Measurements from ENCODE around the gene PRAC2.

PRAC2 gene

GRCh38 chr17:48720266-48721008 lies 2.5 kb upstream of the PRAC2 start:
- no peak for DNase-seq

GRCh38 chr17:48721009-48721402 lies 2.0 kb upstream of the PRAC2 start:
- no peak for DNase-seq

DNA sequence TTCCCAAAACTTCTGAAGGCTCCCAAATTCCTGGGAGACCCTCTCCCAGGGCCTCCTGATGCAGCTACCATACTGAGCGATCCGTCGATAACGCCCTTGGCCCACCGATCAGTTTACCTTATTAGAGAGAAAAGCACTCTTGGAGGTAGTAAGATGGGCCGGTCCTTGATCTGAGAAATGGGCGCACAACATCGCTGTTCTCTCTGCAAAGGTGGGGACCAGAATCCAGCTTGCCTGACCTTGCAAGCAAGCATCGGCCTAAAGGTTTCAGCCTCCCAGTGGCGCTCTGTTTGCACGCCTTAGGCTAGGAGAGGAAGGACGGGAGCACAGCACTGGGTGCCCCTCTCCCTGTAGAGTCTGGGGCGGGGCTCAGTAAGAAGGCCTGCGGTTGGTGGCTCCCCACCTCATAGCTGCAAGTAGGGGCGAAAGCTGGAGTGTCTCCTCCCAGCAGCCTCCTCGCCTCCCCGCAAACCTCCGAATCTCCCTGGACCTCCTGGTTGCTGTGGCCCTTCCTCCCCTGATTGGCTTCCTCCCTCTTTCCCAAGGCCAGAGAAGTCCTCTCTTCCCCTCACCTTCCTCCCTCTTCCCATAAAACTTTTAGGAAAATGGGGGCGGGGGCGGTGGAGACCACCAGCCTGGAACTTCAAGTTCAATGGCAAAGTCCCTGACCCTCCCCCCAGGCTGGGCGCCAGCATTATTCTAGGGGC lies 631 bp upstream of the PRAC2 start, which contains the start of gene PRAC1:
TSS of gene PRAC1 (minus strand) at position 318 of the 707 bp plus-strand sequence. CDS start at position 192, 126 bp downstream.
- no peak for DNase-seq

GRCh38 chr17:48723423-48724250 lies 652 bp downstream of the PRAC2 start:
- DNase-seq, result no peak

- DNase-seq, result peak; percentile 74
Measured at GRCh38 chr17:48724251-48725003, 1.4 kb downstream of the PRAC2 start.

DNA sequence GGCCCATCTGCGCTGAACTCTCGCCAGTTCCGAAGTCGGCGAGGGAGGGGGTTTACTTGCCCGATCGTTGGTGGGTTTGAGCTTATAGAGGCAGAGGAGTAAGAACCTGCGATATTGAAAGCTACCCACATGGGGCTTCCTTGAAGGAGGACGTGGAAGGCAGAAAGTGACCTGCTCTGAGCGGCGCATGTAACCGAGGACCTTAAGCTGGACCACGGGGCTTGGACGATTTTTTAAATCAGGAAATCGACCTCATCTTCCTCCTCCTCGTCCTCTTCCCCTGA lies 2.0 kb downstream of the PRAC2 start:
- no peak for DNase-seq

GRCh38 chr17:48725288-48726064 lies 2.5 kb downstream of the PRAC2 start:
- DNase-seq, result no peak

DNA sequence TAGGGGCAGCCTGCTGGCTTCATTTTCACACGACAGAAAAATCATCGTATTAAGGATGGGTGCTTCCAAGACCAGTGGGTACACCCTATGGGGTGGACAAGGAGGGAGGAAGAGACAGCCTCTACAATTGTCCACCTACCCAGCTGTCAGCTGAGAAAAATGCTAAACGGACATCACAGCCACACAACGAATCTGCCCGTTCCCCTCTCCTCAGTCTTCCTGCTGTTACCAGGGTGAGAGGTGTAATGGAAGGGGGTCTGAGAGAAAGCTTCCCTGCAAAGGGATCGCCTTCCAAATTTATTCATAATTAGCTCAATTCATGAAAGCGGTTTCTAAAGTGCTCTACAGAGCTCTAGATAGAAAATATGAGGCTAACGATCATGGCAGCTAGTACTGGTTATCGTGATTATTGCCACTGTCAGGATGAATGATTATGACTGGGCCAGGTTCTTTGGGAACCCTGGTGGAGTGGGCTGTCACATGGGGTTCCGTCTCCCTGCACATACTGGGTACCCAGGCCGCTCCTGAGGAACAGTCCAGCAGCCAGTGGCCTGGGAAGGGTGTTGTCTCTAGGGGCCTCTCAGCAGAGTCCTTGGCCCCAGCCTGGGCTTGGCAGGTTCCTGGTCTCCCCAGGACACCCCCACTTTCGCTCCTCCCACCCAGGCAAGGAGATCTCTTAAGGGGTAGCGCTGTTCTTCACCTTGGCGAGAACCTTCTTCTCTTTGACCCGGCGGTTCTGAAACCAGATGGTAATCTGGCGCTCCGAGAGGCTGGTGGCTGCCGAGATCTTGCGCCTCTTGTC lies 3.3 kb downstream of the PRAC2 start:
- DNase-seq, result no peak

DNA sequence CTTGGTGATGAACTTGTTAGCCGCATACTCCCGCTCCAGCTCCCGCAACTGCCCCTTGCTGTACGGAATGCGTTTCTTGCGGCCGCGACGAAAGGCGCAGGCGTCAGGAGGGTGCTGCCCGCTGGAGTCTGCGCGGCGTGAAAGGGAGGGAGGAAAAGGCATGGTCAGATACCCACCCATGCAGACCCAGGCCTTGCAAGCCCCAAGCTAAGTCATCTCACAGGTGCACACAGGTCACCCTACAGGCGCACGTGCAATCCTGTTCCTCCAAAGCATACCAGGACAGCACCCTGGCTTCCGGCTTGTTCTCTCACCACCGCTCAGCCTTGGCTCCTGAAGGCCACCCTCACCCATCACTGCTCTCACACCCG lies 3.9 kb downstream of the PRAC2 start:
- no peak for DNase-seq

DNA sequence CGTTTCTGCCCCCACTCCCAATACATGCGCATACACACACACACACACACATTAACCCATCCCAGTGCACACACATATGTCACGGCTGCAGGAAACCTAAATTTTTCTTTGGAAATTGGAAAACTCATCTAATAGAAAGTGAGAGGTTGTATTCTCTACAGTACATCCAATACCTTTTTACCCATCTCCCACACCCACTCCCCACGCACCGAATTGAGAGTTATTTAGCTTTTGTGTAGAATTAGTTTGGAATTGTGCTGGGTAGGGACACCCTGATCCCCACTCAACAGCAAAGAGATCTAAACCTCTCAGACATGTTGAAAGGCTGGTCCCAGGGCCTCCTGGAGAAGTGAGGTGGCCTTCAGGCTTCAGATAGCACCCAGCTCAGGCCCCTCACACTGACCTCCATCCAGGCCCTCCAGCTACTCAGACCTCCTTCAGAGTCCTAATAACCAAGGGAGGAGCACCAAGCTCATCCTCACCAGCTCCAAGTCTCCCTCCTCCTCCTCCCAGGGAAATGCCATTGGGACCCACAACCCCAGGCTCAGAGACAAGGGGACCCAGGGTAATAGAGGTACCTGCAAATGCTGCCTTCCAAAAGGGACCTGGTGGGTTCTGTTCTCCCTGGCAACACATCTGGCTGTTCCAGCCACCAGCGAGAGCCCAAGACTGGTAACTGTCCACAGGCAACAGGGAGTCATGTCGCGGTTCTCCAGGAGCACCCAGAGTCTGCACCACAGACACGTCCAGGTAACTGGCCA lies 4.6 kb downstream of the PRAC2 start:
- no peak for DNase-seq

DNA sequence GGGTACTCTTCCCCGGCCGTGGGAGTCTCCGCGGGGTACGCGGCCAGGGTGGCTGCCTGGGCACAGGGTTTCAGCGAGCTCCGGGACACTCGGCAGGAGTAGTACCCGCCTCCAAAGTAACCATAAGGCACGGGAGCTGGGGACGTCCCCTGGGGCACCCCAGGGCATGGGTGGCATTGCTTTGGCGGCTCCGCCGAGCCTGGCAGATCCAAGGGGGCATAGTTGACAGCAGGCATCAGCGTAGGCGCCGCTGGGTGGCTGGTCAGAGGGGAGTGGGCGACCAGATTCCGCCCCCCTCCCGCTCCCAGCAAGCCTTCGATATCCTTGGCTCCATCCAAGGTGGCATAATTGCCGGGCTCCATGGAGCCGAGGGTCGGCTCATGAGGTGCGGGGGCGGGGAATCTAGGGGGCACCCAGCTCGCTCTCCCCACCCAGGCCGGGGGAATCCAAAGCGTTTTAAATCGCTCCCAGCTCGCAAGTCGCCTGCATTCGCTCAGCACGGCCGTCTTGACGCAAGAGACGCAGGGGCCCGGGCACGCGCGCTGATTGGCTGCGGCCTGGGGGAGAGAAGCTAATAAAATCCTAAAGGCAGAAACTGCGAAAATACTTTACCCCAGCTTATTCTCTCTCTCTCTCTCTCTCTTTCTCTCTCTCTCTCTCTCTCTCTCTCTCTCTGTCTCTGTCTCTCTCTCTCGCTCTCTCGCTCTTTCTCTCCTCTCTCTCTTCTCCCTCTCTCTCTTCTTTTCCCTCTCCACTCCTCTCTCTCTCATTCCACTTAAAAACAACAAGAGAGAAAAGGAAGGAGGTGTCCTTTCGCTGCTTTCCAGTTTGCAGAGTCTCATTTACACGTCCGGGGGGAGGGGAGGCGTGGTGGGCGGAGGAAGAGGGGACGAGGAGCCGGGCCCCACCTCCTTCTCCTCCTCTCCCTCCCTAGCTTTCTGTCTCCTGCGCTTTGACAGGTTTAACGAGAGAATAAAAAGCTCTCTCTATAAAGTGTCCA lies 5.5 kb downstream of the PRAC2 start, which contains the start of gene HOXB13:
TSS of gene HOXB13 (minus strand) at position 519 of the 1,000 bp plus-strand sequence. CDS start at position 362, 157 bp downstream.
- DNase-seq, result no peak

DNA sequence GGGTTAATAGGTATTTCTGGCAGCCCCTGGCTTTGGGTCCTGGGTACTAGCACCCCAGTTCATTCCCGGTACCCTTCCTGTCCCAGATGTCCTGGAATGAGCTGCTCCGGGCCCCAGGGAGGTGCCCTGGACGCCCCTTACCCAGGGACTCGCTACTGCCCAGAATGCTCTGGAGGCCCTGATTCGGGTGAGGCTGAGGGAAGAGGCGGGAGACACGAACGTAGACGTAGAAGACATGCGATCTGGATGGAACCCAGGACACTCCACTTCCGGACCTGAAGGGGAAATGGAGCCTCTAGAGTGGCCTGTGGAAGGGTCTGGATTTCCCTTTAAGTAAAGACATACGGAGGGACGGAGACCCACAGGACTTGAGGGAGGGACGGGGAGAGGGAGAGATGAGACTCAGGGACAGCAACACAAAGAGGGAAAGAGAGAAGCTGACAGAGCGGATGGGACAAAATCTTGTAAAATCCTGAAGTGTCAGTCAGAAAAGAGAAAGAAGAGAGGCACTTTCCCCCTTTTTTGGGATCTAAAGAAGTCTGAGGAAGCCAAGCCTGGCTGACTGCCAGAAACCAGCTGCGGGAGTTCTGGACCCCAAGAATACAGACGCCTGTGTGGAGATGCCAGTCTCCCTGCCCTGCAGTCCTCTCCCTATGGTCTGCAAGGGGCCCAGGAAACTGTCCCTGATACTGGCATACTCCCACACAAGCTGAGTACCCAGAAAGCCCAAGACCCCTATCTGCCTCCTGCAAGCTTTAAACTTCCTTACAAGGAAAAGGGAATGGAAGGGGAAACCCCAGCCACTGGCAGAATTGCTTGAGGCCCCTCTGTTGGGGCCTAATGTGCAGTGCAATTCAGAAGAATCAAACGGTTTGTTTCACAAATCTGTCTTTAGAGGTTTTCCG lies 6.6 kb downstream of the PRAC2 start:
- DNase-seq, result no peak

- no peak for DNase-seq
Measured at GRCh38 chr17:48730240-48730550, 7.2 kb downstream of the PRAC2 start.

- no peak for DNase-seq
Measured at GRCh38 chr17:48731355-48731754, 8.4 kb downstream of the PRAC2 start.

DNA sequence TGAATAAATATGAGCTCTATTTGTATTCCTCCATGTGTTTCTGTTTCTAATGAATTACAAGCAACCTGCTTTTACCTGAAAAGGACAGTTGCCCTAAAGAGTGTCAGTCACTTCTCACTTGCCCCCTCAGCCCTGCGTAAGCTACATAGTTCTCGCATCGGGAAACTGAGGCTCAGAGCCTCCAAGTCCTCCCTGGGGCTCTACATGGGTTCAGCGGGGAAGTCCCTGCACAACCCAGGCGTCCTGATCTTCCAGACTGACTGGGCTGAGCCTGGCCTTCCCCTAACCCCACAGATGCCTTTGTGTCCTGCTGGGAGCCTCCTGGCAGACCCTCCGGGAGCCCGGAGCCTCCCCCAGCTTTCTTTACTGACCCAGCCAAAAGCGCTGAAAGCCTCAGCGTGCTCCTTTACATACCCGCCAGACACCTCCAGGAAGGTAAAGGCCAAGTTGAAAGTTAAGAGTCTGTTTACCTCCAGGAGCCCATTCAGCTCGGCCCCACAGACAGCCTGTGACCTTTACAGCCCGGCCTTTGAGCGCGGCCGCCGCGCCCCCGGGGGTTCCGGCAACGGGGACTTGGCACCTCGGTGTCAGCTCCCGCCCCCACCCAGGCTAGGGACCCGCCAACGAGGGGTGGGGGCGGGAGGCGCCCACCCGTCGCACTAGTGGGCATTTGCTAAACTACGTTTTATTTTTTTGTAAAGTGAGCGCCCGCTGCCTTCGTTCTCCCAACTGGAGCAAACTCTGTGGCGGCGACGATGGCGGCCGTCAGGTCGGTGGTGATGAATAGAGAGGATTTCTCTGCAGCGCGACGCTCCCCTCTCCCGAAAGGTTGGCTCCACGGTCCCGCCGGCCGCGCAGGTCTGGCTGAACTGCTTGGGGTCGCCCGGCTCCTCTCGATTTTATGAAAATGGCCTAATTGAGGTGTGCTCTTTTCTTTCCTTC lies 10.0 kb downstream of the PRAC2 start:
- DNase-seq, result no peak

DNA sequence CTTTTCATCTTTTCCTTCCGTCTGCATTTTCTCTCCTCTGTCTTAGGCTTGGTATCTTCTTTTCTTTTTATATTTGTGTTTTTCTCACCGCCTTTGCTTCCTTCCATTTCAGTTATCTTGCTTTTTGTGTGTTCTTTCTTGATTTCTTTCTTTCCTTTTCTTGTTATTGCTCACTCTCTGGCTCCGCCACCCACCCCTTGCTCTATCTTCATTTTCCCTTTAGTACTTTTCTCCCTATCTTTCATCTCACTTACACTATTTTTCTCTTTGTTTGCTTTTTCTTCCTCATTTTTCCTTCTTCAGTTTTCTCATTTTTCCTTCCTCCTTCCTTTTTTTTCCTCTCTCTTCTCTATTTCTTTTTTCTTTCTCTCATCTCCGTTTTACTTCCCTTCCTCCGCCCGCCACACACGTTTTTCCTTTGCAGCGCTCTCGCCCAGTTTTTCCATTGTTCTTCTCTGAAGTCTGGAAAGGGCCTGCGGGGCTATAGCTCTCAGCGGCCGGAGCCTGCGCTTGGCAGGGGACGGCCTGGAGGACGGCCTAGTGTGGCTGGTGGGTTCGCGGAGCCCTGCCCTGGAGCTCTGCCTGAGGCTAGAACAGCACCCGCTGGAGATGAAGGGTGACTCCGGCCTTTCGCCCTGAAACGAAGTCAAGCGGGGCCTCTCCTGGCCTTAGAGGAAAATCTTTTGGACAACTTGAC lies 10.8 kb downstream of the PRAC2 start:
- DNase-seq, result no peak

Data from hematopoietic multipotent progenitor cell treated with erythropoietin and hydrocortisone succinate and interleukin-3 and kit ligand, for 8 days (in vitro differentiated cells).